OCI-LY1 (cell line): ENCODE measurements around the gene ABITRAM.

ENCODE experiments used
- H2AFZ ChIP-seq: fragments of 200-600 bp; sonication (generic), shearing (Covaris generic); 2 replicates; pipeline ENCODE4 v1.6.0; 2014; ENCODE audit warnings: antibody characterized with exemption, mild to moderate bottlenecking, low read length
- H3F3A ChIP-seq: fragments of 200-600 bp; sonication (generic), shearing (Covaris generic); 2 replicates; pipeline ENCODE4 v1.6.0; 2014; ENCODE audit warnings: mild to moderate bottlenecking, antibody characterized with exemption, low read length, moderate library complexity; ENCODE audit not compliant: insufficient read depth
- H3K27ac ChIP-seq: fragments of 200-600 bp; sonication (generic); 2 replicates; pipeline ENCODE4 v1.5.1; 2014; ENCODE audit warnings: low read length, mixed run types, mild to moderate bottlenecking, low read depth; ENCODE audit not compliant: poor library complexity, severe bottlenecking
- H3K27me3 ChIP-seq: fragments of 200-600 bp; sonication (generic); 2 replicates; pipeline ENCODE4 v1.6.0; 2014; ENCODE audit warnings: antibody characterized with exemption, mild to moderate bottlenecking, low read length, moderate library complexity; ENCODE audit not compliant: insufficient read depth
- H3K36me3 ChIP-seq: fragments of 200-600 bp; sonication (generic); 2 replicates; pipeline ENCODE4 v1.6.1; 2014; ENCODE audit warnings: mild to moderate bottlenecking, antibody characterized with exemption, low read length, moderate library complexity, mixed read lengths; ENCODE audit not compliant: insufficient read depth
- H3K4me1 ChIP-seq: fragments of 200-600 bp; sonication (generic); 2 replicates; pipeline ENCODE4 v1.5.1; 2014; ENCODE audit warnings: mild to moderate bottlenecking, low read length, moderate library complexity; ENCODE audit not compliant: insufficient read depth, severe bottlenecking
- H3K4me2 ChIP-seq: fragments of 200-600 bp; sonication (generic), shearing (Covaris generic); 2 replicates; pipeline ENCODE4 v1.6.1; 2014; ENCODE audit warnings: low read length
- H3K4me3 ChIP-seq: fragments of 200-600 bp; sonication (generic); 2 replicates; pipeline ENCODE4 v1.5.1; 2014; ENCODE audit warnings: low read length, low read depth, mild to moderate bottlenecking, mixed read lengths; ENCODE audit not compliant: poor library complexity, severe bottlenecking
- H3K79me2 ChIP-seq: fragments of 200-600 bp; shearing (Covaris generic); 2 replicates; pipeline ENCODE4 v1.6.1; 2016; ENCODE audit warnings: mixed run types, low read length, mixed read lengths; ENCODE audit not compliant: insufficient read depth
- H3K9ac ChIP-seq: fragments of 200-600 bp; sonication (generic), shearing (Covaris generic); 2 replicates; pipeline ENCODE4 v1.6.1; 2014; ENCODE audit warnings: mild to moderate bottlenecking, low read length, mixed read lengths
- H3K9me2 ChIP-seq: fragments of 200-600 bp; sonication (generic), shearing (Covaris generic); 2 replicates; pipeline ENCODE4 v1.6.1; 2014; ENCODE audit warnings: low read depth, mild to moderate bottlenecking, low read length, mixed read lengths
- H3K9me3 ChIP-seq: fragments of 200-600 bp; shearing (Covaris generic); 2 replicates; pipeline ENCODE4 v1.6.1; 2014; ENCODE audit warnings: low read length, mixed read lengths
- H4K20me1 ChIP-seq: fragments of 200-600 bp; sonication (generic), shearing (Covaris generic); 2 replicates; pipeline ENCODE4 v1.6.0; 2016; ENCODE audit warnings: mild to moderate bottlenecking, low read length; ENCODE audit not compliant: insufficient read depth
- EZH2 ChIP-seq: fragments of 200-600 bp; sonication (generic), shearing (Covaris generic); IDR thresholded peaks from 2 replicates; pipeline ENCODE4 v1.8.0; 2017; ENCODE audit warnings: borderline replicate concordance, mixed run types, mild to moderate bottlenecking, antibody characterized with exemption, low read length, moderate library complexity, mixed read lengths
- TF ChIP-seq, protein P1 (sequence below): fragments of 200-600 bp; sonication (generic), shearing (Covaris generic); IDR thresholded peaks from 2 replicates; pipeline ENCODE4 v1.5.1; 2017; ENCODE audit warnings: mild to moderate bottlenecking, antibody characterized with exemption, low read length, moderate library complexity, mixed read lengths

ABITRAM gene

DNA sequence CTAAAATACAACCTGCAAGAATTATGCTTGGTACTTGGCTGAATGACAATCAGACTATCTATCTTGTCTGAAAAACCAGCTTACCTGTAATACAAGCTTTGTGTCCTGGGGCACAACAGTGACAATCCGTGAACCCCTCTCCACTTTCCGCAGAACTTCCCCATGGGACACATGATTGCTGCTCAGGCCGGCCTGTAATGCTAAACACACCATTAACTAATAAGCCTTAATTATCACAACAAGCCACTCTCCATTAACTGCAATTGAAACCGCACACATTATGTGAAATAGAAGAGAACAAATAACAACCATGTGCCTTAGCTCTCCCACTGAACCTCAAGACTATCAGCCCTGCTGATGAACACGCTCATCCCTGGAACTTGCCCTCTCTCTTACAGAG lies 34.0 kb upstream of the ABITRAM start:
- Histone ChIP-seq H3F3A (no peaks in the 10 kb centered on the region), H3K27ac (no peak overlapping the region), H3K9me3 (no peaks in the 10 kb centered on the region), H2AFZ (no peak overlapping the region), H3K4me3 (no peak overlapping the region), H3K4me2 (no peak overlapping the region), H3K4me1 (no peaks in the 10 kb centered on the region), H3K36me3 (peaks cover 92% of the 10 kb centered on the region), H3K27me3 (no peaks in the 10 kb centered on the region), H4K20me1 (no peaks in the 10 kb centered on the region), H3K9me2 (no peaks in the 10 kb centered on the region), H3K9ac (no peak overlapping the region), H3K79me2 (no peaks in the 10 kb centered on the region)
- TF ChIP-seq, protein P1, sequence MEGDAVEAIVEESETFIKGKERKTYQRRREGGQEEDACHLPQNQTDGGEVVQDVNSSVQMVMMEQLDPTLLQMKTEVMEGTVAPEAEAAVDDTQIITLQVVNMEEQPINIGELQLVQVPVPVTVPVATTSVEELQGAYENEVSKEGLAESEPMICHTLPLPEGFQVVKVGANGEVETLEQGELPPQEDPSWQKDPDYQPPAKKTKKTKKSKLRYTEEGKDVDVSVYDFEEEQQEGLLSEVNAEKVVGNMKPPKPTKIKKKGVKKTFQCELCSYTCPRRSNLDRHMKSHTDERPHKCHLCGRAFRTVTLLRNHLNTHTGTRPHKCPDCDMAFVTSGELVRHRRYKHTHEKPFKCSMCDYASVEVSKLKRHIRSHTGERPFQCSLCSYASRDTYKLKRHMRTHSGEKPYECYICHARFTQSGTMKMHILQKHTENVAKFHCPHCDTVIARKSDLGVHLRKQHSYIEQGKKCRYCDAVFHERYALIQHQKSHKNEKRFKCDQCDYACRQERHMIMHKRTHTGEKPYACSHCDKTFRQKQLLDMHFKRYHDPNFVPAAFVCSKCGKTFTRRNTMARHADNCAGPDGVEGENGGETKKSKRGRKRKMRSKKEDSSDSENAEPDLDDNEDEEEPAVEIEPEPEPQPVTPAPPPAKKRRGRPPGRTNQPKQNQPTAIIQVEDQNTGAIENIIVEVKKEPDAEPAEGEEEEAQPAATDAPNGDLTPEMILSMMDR = no peak
- TF ChIP-seq EZH2 = no peak

DNA sequence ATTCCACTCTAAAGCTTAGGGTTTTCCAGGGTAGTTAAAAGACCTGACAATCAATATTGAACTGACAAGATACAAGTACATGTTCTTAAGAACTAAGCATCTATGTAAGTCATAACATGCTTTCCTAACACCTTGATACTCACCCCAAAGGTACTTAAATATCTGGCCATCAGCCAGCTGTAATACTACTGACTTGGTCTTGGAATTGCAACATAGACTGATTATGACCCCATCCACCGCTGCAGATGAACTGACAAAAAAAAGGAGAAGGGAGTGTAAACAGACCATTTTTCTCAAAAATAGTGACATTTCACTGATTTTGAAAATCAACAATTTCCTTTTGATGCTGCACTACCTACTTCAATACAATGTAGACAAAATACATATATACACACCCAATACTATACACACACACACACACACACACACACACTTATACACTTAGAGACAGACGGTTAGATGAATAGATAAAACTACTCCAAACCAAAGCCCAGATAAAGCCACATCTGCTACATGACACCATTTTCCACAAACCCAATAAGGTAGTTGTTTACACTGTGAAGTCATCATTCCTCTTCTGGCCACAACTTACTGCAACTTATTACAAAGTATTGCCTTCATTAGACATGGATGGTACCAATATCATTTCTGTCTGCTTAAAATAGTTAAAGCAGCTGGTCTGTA lies 30.6 kb upstream of the ABITRAM start:
- no peak overlapping the region for H3K4me2 ChIP-seq
- H3K9ac ChIP-seq = no peak overlapping the region
- TF ChIP-seq, protein P1 = no peak
- no peak for TF ChIP-seq EZH2
- H3K9me2 ChIP-seq = no peaks in the 10 kb centered on the region
- H3K27ac ChIP-seq = no peak overlapping the region
- H2AFZ ChIP-seq = no peak overlapping the region
- H3K4me1 ChIP-seq = no peaks in the 10 kb centered on the region
- H3K27me3 ChIP-seq = no peaks in the 10 kb centered on the region
- no peaks in the 10 kb centered on the region for H3K9me3 ChIP-seq
- H3K79me2 ChIP-seq = no peaks in the 10 kb centered on the region
- H3F3A ChIP-seq = no peaks in the 10 kb centered on the region
- H3K36me3 ChIP-seq = peaks cover 92% of the 10 kb centered on the region
- H3K4me3 ChIP-seq = no peak overlapping the region
- no peaks in the 10 kb centered on the region for H4K20me1 ChIP-seq

DNA sequence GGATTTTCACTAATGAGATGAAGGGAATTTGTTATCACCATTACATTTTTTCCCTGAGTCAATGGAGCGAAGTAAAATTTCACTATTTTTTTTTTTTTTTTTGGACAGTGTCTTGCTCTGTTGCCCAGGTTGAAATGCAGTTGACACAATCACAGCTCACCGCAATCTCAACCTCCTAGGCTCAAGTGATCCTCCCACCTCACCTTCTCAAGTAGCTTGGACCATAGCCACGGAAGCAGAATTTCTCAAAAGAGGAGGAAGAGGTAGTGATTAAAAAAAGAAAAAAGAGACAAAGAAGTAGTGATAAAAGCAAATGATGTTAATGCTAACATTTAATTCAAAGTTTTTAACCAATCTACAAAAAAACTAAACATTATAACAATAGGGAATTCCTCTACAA lies 30.0 kb upstream of the ABITRAM start:
- Histone ChIP-seq H2AFZ (no peak overlapping the region), H3K9me3 (no peaks in the 10 kb centered on the region), H3K27me3 (no peaks in the 10 kb centered on the region), H3F3A (no peaks in the 10 kb centered on the region), H3K4me3 (no peak overlapping the region), H3K4me1 (no peaks in the 10 kb centered on the region), H4K20me1 (no peaks in the 10 kb centered on the region), H3K9ac (no peak overlapping the region), H3K4me2 (no peak overlapping the region), H3K36me3 (peaks cover 94% of the 10 kb centered on the region), H3K9me2 (no peaks in the 10 kb centered on the region), H3K79me2 (no peaks in the 10 kb centered on the region), H3K27ac (no peak overlapping the region)
- TF ChIP-seq, protein P1 = no peak
- TF ChIP-seq EZH2 = no peak
